GM12878 (cell line): ENCODE data around the gene ANGPTL5. TPM values are rescaled to one million over a fixed set of nuclear protein-coding genes. Genes with fewer than 3 reads are reported as not detected.

Experiments
- ATAC-seq: fragments of 200-7000 bp; cut with Tn5 transposase; 3 replicates; pipeline ENCODE4 v1.9.1; 2020; ENCODE audit warnings: mild to moderate bottlenecking, moderate library complexity
- BruUV-seq: library from RNA; stranded (reverse); fragments of 400-500 nt; replicated peaks from 2 replicates; lab custom pipeline; 2021; lab: Mats Ljungman, UMichigan
- CTCF ChIA-PET: fragments of 300-600 bp; sonication (Branson Sonifier 250); formaldehyde crosslinking; extraction: SDS; loops from one replicate; lab custom pipeline; 2021; ENCODE audit warnings: inconsistent platforms; lab: Yijun Ruan, JAX
- POLR2A ChIA-PET: fragments of 350-600 bp; formaldehyde crosslinking; extraction: SDS; loops from one replicate; lab custom pipeline; 2021; ENCODE audit warnings: inconsistent platforms; lab: Charles Lee
- RAD21 ChIA-PET: fragments of 300-600 bp; sonication (Branson Sonifier 250); formaldehyde crosslinking; loops from one replicate; lab custom pipeline; 2023; ENCODE audit warnings: antibody characterized with exemption; ENCODE audit not compliant: unreplicated experiment; lab: Charles Lee
- SMC1A ChIA-PET: fragments of 300-600 bp; sonication (Branson Sonifier 250); formaldehyde crosslinking; loops from one replicate; lab custom pipeline; 2023; ENCODE audit not compliant: unreplicated experiment, uncharacterized antibody; lab: Charles Lee
- DNase-seq: peaks from one replicate; pipeline ENCODE4 v3.0.0-alpha.2; 2011; ENCODE audit warnings: low read depth, low spot score
- FAIRE-seq: peaks from 3 replicates; lab custom pipeline; 2011; peaks lifted over from hg19 to GRCh38; lab: Jason Lieb, UNC
- H2AFZ ChIP-seq: 2 replicates; pipeline ENCODE4 v1.6.0; 2011; ENCODE audit warnings: low read depth, low read length, control low read depth; ENCODE audit not compliant: control insufficient read depth
- H3K27ac ChIP-seq: 2 replicates; pipeline ENCODE4 v1.5.1; 2011; ENCODE audit warnings: control low read depth; ENCODE audit not compliant: control insufficient read depth, insufficient read depth
- H3K27me3 ChIP-seq, 2 experiments: replicated peaks in 1 of 2; 2 replicates each; pipeline versions ENCODE4 v1.6.0 to v1.6.1; 2011; ENCODE audit warnings: low read length in 1 of 2; ENCODE audit not compliant: control insufficient read depth in 2 of 2, insufficient read depth in 2 of 2
- H3K36me3 ChIP-seq, 2 experiments: 2 replicates each; pipeline ENCODE4 v1.5.1; 2011; ENCODE audit warnings: low read length in 1 of 2; ENCODE audit not compliant: control insufficient read depth in 2 of 2, insufficient read depth in 2 of 2
- H3K4me1 ChIP-seq: 2 replicates; pipeline ENCODE4 v1.6.1; 2011; ENCODE audit warnings: mild to moderate bottlenecking, low read length, moderate library complexity, mixed read lengths; ENCODE audit not compliant: control insufficient read depth, insufficient read depth
- H3K4me2 ChIP-seq: 2 replicates; pipeline ENCODE4 v1.6.0; 2011; ENCODE audit warnings: control low read depth; ENCODE audit not compliant: control insufficient read depth, insufficient read depth
- H3K4me3 ChIP-seq: fragments of 200-600 bp; sonication (generic); 2 replicates; pipeline ENCODE4 v1.5.1; 2016
- H3K79me2 ChIP-seq: 2 replicates; pipeline ENCODE4 v1.6.0; 2011; ENCODE audit warnings: low read length; ENCODE audit not compliant: control insufficient read depth, insufficient read depth
- H3K9ac ChIP-seq: 2 replicates; pipeline ENCODE4 v1.8.0; 2011; ENCODE audit warnings: low read length, control low read depth, mixed read lengths; ENCODE audit not compliant: control insufficient read depth, insufficient read depth
- H3K9me3 ChIP-seq: replicated peaks from 3 replicates; pipeline ENCODE4 v1.5.1; 2011; ENCODE audit warnings: mild to moderate bottlenecking, low read length; ENCODE audit not compliant: control insufficient read depth, insufficient read depth
- H4K20me1 ChIP-seq: 2 replicates; pipeline ENCODE4 v1.6.0; 2011; ENCODE audit not compliant: control insufficient read depth, insufficient read depth
- CBFB ChIP-seq: IDR thresholded peaks from 2 replicates; pipeline ENCODE4 v1.6.1; 2016; ENCODE audit warnings: antibody characterized with exemption, low read depth
- CHD1 ChIP-seq: IDR thresholded peaks from 2 replicates; pipeline ENCODE4 v1.6.1; 2012; ENCODE audit warnings: low read depth, low read length, improper control_type of control experiment
- DPF2 ChIP-seq: fragments of 450-650 bp; IDR thresholded peaks from 2 replicates; pipeline ENCODE4 v1.6.1; 2017; ENCODE audit warnings: mild to moderate bottlenecking
- MEF2B ChIP-seq: fragments of 450-650 bp; IDR thresholded peaks from 2 replicates; pipeline ENCODE4 v1.6.1; 2018; ENCODE audit warnings: mild to moderate bottlenecking, moderate library complexity; ENCODE audit not compliant: partially characterized antibody, poor library complexity, severe bottlenecking
- MYB ChIP-seq: fragments of 150-350 bp; IDR thresholded peaks from 2 replicates; pipeline ENCODE4 v1.6.1; 2014; ENCODE audit warnings: mild to moderate bottlenecking, low read depth, low read length, borderline replicate concordance
- NFYB ChIP-seq: IDR thresholded peaks from 2 replicates; pipeline ENCODE4 v1.6.1; 2011; ENCODE audit warnings: low read depth, mild to moderate bottlenecking, low read length, improper control_type of control experiment, moderate library complexity; ENCODE audit not compliant: insufficient read depth
- PAX8 ChIP-seq: fragments of 450-650 bp; IDR thresholded peaks from 2 replicates; pipeline ENCODE4 v1.6.1; 2017; ENCODE audit warnings: mild to moderate bottlenecking, moderate library complexity
- RCOR1 ChIP-seq: conservative IDR thresholded peaks from 2 replicates; pipeline ENCODE4 v1.6.1; 2012; ENCODE audit warnings: low read depth, low read length, improper control_type of control experiment
- ZNF622 ChIP-seq: fragments of 450-650 bp; IDR thresholded peaks from 2 replicates; pipeline ENCODE4 v1.6.1; 2017; ENCODE audit warnings: mild to moderate bottlenecking, inconsistent platforms
- WGBS: methylation state at CpG from one replicate; pipeline ENCODE4 v1.1.6; 2016; ENCODE audit warnings: low lambda C conversion rate; ENCODE audit not compliant: insufficient replicate concordance, insufficient coverage; ENCODE audit errors: missing lambda C conversion rate; 5-methylcytosine and 5-hydroxymethylcytosine counted together
- in situ Hi-C: fragments of 300-500 bp; cut with MboI; formaldehyde crosslinking; loops from 9 replicates; pipeline ENCODE4 v1.14.3; 2018; ENCODE audit warnings: mixed read lengths
- intact Hi-C: fragments of 100-400 bp; cut with micrococcal nuclease; formaldehyde crosslinking; loops from one replicate; pipeline ENCODE4 v1.14.2; 2022; ENCODE audit not compliant: unreplicated experiment
- polyA plus RNA-seq, 11 experiments: library from polyadenylated mRNA; depleted of rRNA in 4 of 11; unstranded in 6 of 11; stranded (reverse) in 5 of 11; fragments of >200 nt; fragmentation: Nextera tagmentation in 4 of 11; fragmentation: Illumina TruSeq in 1 of 11; extraction: Ambion mirVana in 4 of 11; extraction: Trizol in 1 of 11; gene quantifications; 1 replicate in 1 of 11; 2 replicates in 10 of 11; pipeline versions ENCODE4 v1.2.1 to v1.2.3, GENCODE V29; 2011 to 2016; ENCODE audit warnings: inconsistent platforms in 2 of 11, missing spikeins in 2 of 11, low read depth in 1 of 11
- total RNA-seq, 4 experiments: library from RNA; depleted of rRNA in 3 of 4; stranded (reverse); fragments of >200 nt in 3 of 4; fragmentation: Illumina TruSeq in 1 of 4; extraction: Trizol in 1 of 4; gene quantifications; 2 replicates each; pipeline versions ENCODE4 v1.2.1 to v1.2.3, GENCODE V29; 2013 to 2021
- TF ChIP-seq, protein P1 (sequence below): IDR thresholded peaks from 2 replicates; pipeline ENCODE4 v1.6.1; 2011; ENCODE audit warnings: borderline replicate concordance, low read depth, mild to moderate bottlenecking, moderate library complexity, mixed read lengths, low read length; ENCODE audit not compliant: insufficient read depth; ENCODE audit errors: extremely low read length
- TF ChIP-seq, protein P2 (sequence below): IDR thresholded peaks from 2 replicates; pipeline ENCODE4 v1.6.1; 2011; ENCODE audit warnings: low read depth, mild to moderate bottlenecking, low read length, moderate library complexity, borderline replicate concordance; ENCODE audit errors: extremely low read depth
- TF ChIP-seq, protein P3 (sequence below): IDR thresholded peaks from 2 replicates; pipeline ENCODE4 v1.6.1; 2011; ENCODE audit warnings: mild to moderate bottlenecking, low read depth, low read length, moderate library complexity; ENCODE audit not compliant: insufficient replicate concordance
- TF ChIP-seq, protein P4 (sequence below): IDR thresholded peaks from 2 replicates; pipeline ENCODE4 v1.6.1; 2011; ENCODE audit warnings: low read depth, low read length, improper control_type of control experiment, borderline replicate concordance

ANGPTL5 gene
- total and polyA plus RNA-seq, 10 of the 15 experiments (the other 5 are each of a cell fraction or from before 2014, with no cell fraction given): not detected

DNA sequence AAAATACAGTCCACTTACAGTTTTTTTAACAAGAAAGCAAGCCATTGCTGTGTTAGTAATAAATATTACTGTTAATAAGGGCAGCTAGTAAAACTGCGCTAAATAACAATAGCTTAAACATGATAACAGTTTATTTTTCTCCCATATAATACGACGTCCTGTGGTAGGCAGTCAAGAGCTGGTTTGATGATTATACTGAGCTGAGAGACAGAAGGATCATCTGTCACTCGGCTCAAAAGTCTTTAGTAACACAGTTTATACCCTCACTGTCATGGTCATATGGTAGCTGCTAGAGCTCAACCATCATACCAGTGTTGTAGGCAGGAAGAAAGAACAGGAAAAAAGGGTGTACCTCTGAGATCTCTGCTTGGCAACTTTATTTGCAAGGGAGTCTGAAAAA, 29.1 kb upstream of the ANGPTL5 start:
- Histone ChIP-seq H3K27ac (no peak overlapping the region), H3K4me2 (no peak overlapping the region), H3K4me1 (no peaks in the 10 kb centered on the region), H3K79me2 (no peaks in the 10 kb centered on the region), H4K20me1 (no peaks in the 10 kb centered on the region), H3K9me3 (no peaks in the 10 kb centered on the region), H3K4me3 (no peak overlapping the region), H3K27me3 (no peaks in the 10 kb centered on the region), H2AFZ (no peak overlapping the region), H3K9ac (no peak overlapping the region), H3K36me3 (no peaks in the 10 kb centered on the region)
- ATAC-seq (no peak), FAIRE-seq (no peak), DNase-seq (no peak)
- RAD21 ChIA-PET: no interaction called here
- no peak for TF ChIP-seq MYB
- 40% methylated on average over 4 of the region's 4 CpGs for WGBS
- POLR2A ChIA-PET: no interaction called here
- SMC1A ChIA-PET: interaction anchor here (0.6 kb wide), 2 partner anchors 22 to 269 kb away, joined by 3 read pairs; no protein-coding TSS in a partner anchor
- CTCF ChIA-PET: interaction anchor here (0.6 to 2.1 kb wide), 3 partner anchors 61 to 590 kb away, joined by 3 to 8 read pairs (median 5); no protein-coding TSS in a partner anchor
- BruUV-seq: no TSS peak
- in situ Hi-C loops (no loop called here), intact Hi-C loops (no loop called here)

DNA sequence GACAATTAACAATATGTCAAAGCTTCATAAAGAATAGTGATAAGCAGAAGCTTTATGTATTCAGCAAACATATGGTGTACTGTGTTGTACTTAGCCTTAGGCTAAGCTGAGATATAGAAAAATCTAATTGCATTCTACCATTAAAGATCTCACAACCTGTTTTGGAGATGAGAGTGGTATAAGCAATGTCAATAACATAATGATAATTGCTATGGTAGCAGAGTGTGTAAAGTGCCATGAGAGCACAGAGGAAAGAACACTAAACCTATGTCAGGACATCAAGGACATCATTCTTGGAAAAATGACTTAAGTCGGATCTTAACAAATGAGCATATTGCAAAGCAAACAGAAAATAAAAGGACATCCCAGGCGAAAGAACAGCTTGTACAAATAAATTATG, 28.6 kb upstream of the ANGPTL5 start:
- DNase-seq: no peak
- H3K27me3 ChIP-seq: no peaks in the 10 kb centered on the region
- in situ Hi-C loops: no loop called here
- ChIA-PET SMC1A (no interaction called here), RAD21 (no interaction called here), CTCF (interaction anchor here (1.3 to 2.1 kb wide), 2 partner anchors 61 to 63 kb away, joined by 5 to 8 read pairs; no protein-coding TSS in a partner anchor), POLR2A (no interaction called here)
- H3K4me3 ChIP-seq: no peak overlapping the region
- no peaks in the 10 kb centered on the region for H4K20me1 ChIP-seq
- no peaks in the 10 kb centered on the region for H3K4me1 ChIP-seq
- WGBS: 34% methylated on average over 2 of the region's 2 CpGs
- no peak overlapping the region for H3K27ac ChIP-seq
- no peak for FAIRE-seq
- intact Hi-C loops: no loop called here
- no peaks in the 10 kb centered on the region for H3K36me3 ChIP-seq
- H3K9me3 ChIP-seq: no peaks in the 10 kb centered on the region
- no peak overlapping the region for H3K9ac ChIP-seq
- BruUV-seq: no TSS peak
- no peak overlapping the region for H2AFZ ChIP-seq
- no peak overlapping the region for H3K4me2 ChIP-seq
- no peaks in the 10 kb centered on the region for H3K79me2 ChIP-seq
- ATAC-seq: no peak
- TF ChIP-seq, protein P1, sequence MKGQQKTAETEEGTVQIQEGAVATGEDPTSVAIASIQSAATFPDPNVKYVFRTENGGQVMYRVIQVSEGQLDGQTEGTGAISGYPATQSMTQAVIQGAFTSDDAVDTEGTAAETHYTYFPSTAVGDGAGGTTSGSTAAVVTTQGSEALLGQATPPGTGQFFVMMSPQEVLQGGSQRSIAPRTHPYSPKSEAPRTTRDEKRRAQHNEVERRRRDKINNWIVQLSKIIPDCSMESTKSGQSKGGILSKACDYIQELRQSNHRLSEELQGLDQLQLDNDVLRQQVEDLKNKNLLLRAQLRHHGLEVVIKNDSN: no peak
- TF ChIP-seq NFYB (no peak), CHD1 (no peak), PAX8 (no peak), RCOR1 (no peak), DPF2 (no peak), CBFB (no peak), MEF2B (no peak), ZNF622 (no peak)
- TF ChIP-seq, protein P2, sequence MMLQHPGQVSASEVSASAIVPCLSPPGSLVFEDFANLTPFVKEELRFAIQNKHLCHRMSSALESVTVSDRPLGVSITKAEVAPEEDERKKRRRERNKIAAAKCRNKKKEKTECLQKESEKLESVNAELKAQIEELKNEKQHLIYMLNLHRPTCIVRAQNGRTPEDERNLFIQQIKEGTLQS: no peak
- TF ChIP-seq, protein P3, sequence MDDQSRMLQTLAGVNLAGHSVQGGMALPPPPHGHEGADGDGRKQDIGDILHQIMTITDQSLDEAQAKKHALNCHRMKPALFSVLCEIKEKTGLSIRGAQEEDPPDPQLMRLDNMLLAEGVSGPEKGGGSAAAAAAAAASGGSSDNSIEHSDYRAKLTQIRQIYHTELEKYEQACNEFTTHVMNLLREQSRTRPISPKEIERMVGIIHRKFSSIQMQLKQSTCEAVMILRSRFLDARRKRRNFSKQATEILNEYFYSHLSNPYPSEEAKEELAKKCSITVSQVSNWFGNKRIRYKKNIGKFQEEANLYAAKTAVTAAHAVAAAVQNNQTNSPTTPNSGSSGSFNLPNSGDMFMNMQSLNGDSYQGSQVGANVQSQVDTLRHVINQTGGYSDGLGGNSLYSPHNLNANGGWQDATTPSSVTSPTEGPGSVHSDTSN: no peak
- TF ChIP-seq, protein P4, sequence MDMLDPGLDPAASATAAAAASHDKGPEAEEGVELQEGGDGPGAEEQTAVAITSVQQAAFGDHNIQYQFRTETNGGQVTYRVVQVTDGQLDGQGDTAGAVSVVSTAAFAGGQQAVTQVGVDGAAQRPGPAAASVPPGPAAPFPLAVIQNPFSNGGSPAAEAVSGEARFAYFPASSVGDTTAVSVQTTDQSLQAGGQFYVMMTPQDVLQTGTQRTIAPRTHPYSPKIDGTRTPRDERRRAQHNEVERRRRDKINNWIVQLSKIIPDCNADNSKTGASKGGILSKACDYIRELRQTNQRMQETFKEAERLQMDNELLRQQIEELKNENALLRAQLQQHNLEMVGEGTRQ: no peak
